PFSK-1 (cell line): ENCODE measurements around the gene ZC3H4.

Experiments used
- FOXP2 ChIP-seq: optimal IDR thresholded peaks from 2 replicates; pipeline ENCODE3; 2011; ENCODE audit warnings: borderline replicate concordance, control low read depth, inconsistent platforms; ENCODE audit not compliant: insufficient read depth; ENCODE audit errors: extremely low read length, extremely low read depth
- POLR2AphosphoS5 ChIP-seq: IDR thresholded peaks from 2 replicates; pipeline ENCODE4 v1.6.1; 2012; ENCODE audit warnings: low read depth, mild to moderate bottlenecking, control low read depth, low read length, moderate library complexity
- REST ChIP-seq, 2 experiments: IDR thresholded peaks; 2 replicates each; pipeline versions ENCODE4 v1.6.1 to v1.8.0; 2011 to 2012; ENCODE audit warnings: low read depth in 2 of 2, low read length in 2 of 2, control low read depth in 1 of 2, inconsistent platforms in 1 of 2, mild to moderate bottlenecking in 1 of 2, moderate library complexity in 1 of 2; ENCODE audit not compliant: insufficient read depth in 1 of 2
- SIN3A ChIP-seq: IDR thresholded peaks from 2 replicates; pipeline ENCODE4 v1.6.1; 2012; ENCODE audit warnings: mild to moderate bottlenecking, low read length, moderate library complexity, borderline replicate concordance; ENCODE audit not compliant: insufficient read depth
- TAF1 ChIP-seq: IDR thresholded peaks from 2 replicates; pipeline ENCODE4 v1.6.1; 2012; ENCODE audit warnings: low read length, control low read depth, borderline replicate concordance; ENCODE audit not compliant: insufficient read depth

Gene ZC3H4

GRCh38 chr19:47152205-47152604, 38.6 kb upstream of the ZC3H4 start:
- TF ChIP-seq SIN3A (no peak), TAF1 (no peak), POLR2AphosphoS5 (no peak), REST (IDR thresholded peaks at IDR 0.05; ENCODE audit: insufficient read depth in 1 of 2, low read depth in 2 of 2, low read length in 2 of 2) (no peak), FOXP2 (no peak)

- TF ChIP-seq TAF1 (no peak), FOXP2 (no peak), POLR2AphosphoS5 (no peak), SIN3A (no peak), REST (IDR thresholded peaks at IDR 0.05; ENCODE audit: insufficient read depth in 1 of 2, low read depth in 2 of 2, low read length in 2 of 2) (no peak)
These were observed 38.1 kb upstream of the ZC3H4 start for GRCh38 chr19:47151627-47152026.

GRCh38 chr19:47146920-47147319, 33.3 kb upstream of the ZC3H4 start:
- TF ChIP-seq FOXP2 (no peak), REST (IDR thresholded peaks at IDR 0.05; ENCODE audit: insufficient read depth in 1 of 2, low read depth in 2 of 2, low read length in 2 of 2) (no peak), TAF1 (no peak), SIN3A (no peak), POLR2AphosphoS5 (no peak)

- TF ChIP-seq POLR2AphosphoS5 (no peak), FOXP2 (no peak), TAF1 (no peak), SIN3A (no peak), REST (IDR thresholded peaks at IDR 0.05; ENCODE audit: insufficient read depth in 1 of 2, low read depth in 2 of 2, low read length in 2 of 2) (no peak)
These were observed 32.3 kb upstream of the ZC3H4 start for GRCh38 chr19:47145639-47146486.
